Inflammatory macrophage treated with lipopolysaccharide for 1 hour (primary cell): ENCODE results near the gene XXYLT1.
"Not testable (repeated sequence)": the region's sequence is repeated elsewhere in the genome, so short reads cannot be mapped to it uniquely, and the experiment has no call there.

Source experiments
- DNase-seq, 2 donors: peaks; one replicate each; pipeline ENCODE4 v3.0.0-alpha.2; 2020 to 2022

Gene XXYLT1

GRCh38 chr3:195038161-195038560 lies 232.8 kb downstream of the XXYLT1 start:
- no peak for DNase-seq

GRCh38 chr3:195037586-195037985 lies 233.4 kb downstream of the XXYLT1 start:
- not testable (repeated sequence) for DNase-seq

- DNase-seq = no peak
These were observed 234.0 kb downstream of the XXYLT1 start for GRCh38 chr3:195036974-195037373.

- DNase-seq = no peak
These were observed 234.4 kb downstream of the XXYLT1 start for GRCh38 chr3:195036574-195036973.

- no peak for DNase-seq
These were observed 234.8 kb downstream of the XXYLT1 start for GRCh38 chr3:195036203-195036505.

GRCh38 chr3:195035345-195036202 lies 235.4 kb downstream of the XXYLT1 start:
- no peak for DNase-seq

- no peak for DNase-seq
These were observed 236.4 kb downstream of the XXYLT1 start for GRCh38 chr3:195034541-195034940.

- DNase-seq = no peak
These were observed 236.9 kb downstream of the XXYLT1 start for GRCh38 chr3:195034101-195034500.

- no peak for DNase-seq
These were observed 237.3 kb downstream of the XXYLT1 start for GRCh38 chr3:195033531-195034091.

GRCh38 chr3:195032955-195033354 lies 238.0 kb downstream of the XXYLT1 start:
- DNase-seq = no peak

- DNase-seq = no peak
These were observed 238.7 kb downstream of the XXYLT1 start for GRCh38 chr3:195032106-195032759.

GRCh38 chr3:195031574-195032003 lies 239.4 kb downstream of the XXYLT1 start:
- DNase-seq = no peak

GRCh38 chr3:195030791-195031321 lies 240.1 kb downstream of the XXYLT1 start:
- no peak for DNase-seq

- peak; percentile 74 to 96 for DNase-seq
These were observed 241.9 kb downstream of the XXYLT1 start for GRCh38 chr3:195028877-195029606.

GRCh38 chr3:195025884-195026200 lies 245.1 kb downstream of the XXYLT1 start:
- DNase-seq = no peak

- peak; percentile 53 to 71 for DNase-seq
These were observed 245.7 kb downstream of the XXYLT1 start for GRCh38 chr3:195025056-195025883.

GRCh38 chr3:195023989-195024388 lies 247.0 kb downstream of the XXYLT1 start:
- DNase-seq = no peak

- DNase-seq = no peak
These were observed 247.4 kb downstream of the XXYLT1 start for GRCh38 chr3:195023576-195023975.

- DNase-seq = no peak
These were observed 249.3 kb downstream of the XXYLT1 start for GRCh38 chr3:195021692-195022091.

GRCh38 chr3:195020921-195021320 lies 250.0 kb downstream of the XXYLT1 start:
- no peak for DNase-seq

- no peak for DNase-seq
These were observed 250.8 kb downstream of the XXYLT1 start for GRCh38 chr3:195020185-195020584.

GRCh38 chr3:195019335-195019734 lies 251.6 kb downstream of the XXYLT1 start:
- no peak for DNase-seq
